Measurements from ENCODE around the gene MYADML2.

- TF ChIP-seq, protein P1, sequence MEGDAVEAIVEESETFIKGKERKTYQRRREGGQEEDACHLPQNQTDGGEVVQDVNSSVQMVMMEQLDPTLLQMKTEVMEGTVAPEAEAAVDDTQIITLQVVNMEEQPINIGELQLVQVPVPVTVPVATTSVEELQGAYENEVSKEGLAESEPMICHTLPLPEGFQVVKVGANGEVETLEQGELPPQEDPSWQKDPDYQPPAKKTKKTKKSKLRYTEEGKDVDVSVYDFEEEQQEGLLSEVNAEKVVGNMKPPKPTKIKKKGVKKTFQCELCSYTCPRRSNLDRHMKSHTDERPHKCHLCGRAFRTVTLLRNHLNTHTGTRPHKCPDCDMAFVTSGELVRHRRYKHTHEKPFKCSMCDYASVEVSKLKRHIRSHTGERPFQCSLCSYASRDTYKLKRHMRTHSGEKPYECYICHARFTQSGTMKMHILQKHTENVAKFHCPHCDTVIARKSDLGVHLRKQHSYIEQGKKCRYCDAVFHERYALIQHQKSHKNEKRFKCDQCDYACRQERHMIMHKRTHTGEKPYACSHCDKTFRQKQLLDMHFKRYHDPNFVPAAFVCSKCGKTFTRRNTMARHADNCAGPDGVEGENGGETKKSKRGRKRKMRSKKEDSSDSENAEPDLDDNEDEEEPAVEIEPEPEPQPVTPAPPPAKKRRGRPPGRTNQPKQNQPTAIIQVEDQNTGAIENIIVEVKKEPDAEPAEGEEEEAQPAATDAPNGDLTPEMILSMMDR (IDR thresholded peaks at IDR 0.05), result no peak
- no peak for TF ChIP-seq POLR2A (IDR thresholded peaks at IDR 0.05)
Observed at GRCh38 chr17:81904600-81905423, 42.2 kb downstream of the MYADML2 start.
